ENCODE data around the gene TVP23A.
"Not testable (repeated sequence)": the region's sequence is repeated elsewhere in the genome, so short reads cannot be mapped to it uniquely, and the experiment has no call there.

- TF ChIP-seq CTCF (tag by site-specific recombination; IDR thresholded peaks at IDR 0.05); RBAK (tag by site-specific recombination; IDR thresholded peaks at IDR 0.05); ZNF580 (tag by site-specific recombination; IDR thresholded peaks at IDR 0.05); ZNF292 (tag by site-specific recombination; IDR thresholded peaks at IDR 0.05; ENCODE audit: borderline replicate concordance, low read depth); BCL11A (tag by site-specific recombination; IDR thresholded peaks at IDR 0.05; ENCODE audit: low read depth); MEIS1 (CRISPR knock-in tag; IDR thresholded peaks at IDR 0.05; ENCODE audit: borderline replicate concordance); ELK4 (IDR thresholded peaks at IDR 0.05; ENCODE audit: borderline replicate concordance, low read depth, low read length); ZBTB48 (tag by site-specific recombination; IDR thresholded peaks at IDR 0.05): not testable (repeated sequence)
Observed at GRCh38 chr16:10776923-10777322, 41.7 kb downstream of the TVP23A start.

Data from HEK293 (cell line).